ENCODE measurements around the gene PILRA. TPM values are rescaled to one million over a fixed set of nuclear protein-coding genes. Genes with fewer than 3 reads are reported as not detected.

Gene PILRA
- total and polyA plus RNA-seq, 2 of the 13 experiments (the other 11 are each of a cell fraction or from before 2014, with no cell fraction given), result 0.13 to 1.3 TPM

DNA sequence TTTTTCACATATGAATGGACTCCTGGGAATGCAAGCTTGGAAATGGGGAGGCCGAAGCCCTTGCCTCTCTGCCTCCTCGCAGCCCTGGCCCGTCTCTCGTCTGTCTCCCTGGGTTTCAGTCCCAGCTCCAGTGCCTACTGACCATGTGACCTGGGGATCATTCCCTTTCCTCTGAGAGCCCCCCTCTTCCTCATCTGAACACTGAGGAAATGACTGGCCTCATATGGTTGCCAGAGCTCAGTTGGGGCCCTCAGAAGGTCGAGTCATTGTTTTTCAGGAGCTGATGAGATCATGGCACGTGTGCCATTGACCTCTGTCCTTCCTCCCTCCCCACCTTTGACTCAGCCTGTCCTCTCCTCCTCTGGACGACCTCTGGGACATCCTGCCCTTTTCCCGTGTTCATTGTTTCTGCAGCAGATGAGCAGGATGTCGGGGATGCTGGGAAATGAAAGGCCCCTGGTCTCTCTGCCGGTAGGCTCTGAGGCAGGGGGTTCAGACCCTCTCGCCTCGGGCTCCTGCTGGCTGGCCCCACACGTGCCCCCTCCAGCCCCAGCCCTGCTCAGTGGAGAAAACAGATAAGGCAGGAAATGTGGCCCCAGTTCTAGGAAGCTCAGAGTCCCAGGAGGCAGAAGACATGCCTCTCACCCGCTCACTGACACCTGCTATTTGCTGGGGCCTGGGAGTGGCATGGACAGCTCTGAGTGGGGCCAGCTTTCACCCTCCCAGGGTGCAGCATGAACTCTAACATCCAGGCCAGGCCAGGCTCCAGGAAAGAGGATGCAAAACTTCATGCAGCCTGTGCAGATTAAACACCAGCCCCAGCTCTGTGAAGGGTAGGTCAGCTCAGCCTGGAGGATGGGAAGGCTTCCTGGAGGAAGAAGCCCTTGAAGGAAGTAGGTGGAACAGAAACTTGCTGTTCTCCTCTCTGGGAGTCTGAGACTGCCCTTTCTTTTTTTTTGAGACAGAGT, 71.3 kb downstream of the PILRA start (continued):
- no peak for TF ChIP-seq SATB2 (CRISPR knock-in tag; IDR thresholded peaks at IDR 0.05)
- TF ChIP-seq, protein P1, sequence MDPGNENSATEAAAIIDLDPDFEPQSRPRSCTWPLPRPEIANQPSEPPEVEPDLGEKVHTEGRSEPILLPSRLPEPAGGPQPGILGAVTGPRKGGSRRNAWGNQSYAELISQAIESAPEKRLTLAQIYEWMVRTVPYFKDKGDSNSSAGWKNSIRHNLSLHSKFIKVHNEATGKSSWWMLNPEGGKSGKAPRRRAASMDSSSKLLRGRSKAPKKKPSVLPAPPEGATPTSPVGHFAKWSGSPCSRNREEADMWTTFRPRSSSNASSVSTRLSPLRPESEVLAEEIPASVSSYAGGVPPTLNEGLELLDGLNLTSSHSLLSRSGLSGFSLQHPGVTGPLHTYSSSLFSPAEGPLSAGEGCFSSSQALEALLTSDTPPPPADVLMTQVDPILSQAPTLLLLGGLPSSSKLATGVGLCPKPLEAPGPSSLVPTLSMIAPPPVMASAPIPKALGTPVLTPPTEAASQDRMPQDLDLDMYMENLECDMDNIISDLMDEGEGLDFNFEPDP (CRISPR knock-in tag; conservative IDR thresholded peaks at IDR 0.05), result 0 out of 2 replicates have a peak, but pooled peaks have one; percentile 90
- no peak for TF ChIP-seq ZNF326 (CRISPR knock-in tag; IDR thresholded peaks at IDR 0.05; ENCODE audit: borderline replicate concordance)
- TF ChIP-seq ARHGAP35 (CRISPR knock-in tag; IDR thresholded peaks at IDR 0.05; ENCODE audit: borderline replicate concordance), result 0 out of 2 replicates have a peak, but pooled peaks have one; percentile 30
- TF ChIP-seq EZH2 (conservative IDR thresholded peaks at IDR 0.05; ENCODE audit: low read depth, low read length), result no peak
- TF ChIP-seq MTF2 (CRISPR knock-in tag; IDR thresholded peaks at IDR 0.05; ENCODE audit: borderline replicate concordance), result no peak
- TF ChIP-seq CHCHD3 (CRISPR knock-in tag; IDR thresholded peaks at IDR 0.05), result no peak
- TF ChIP-seq ZNF703 (CRISPR knock-in tag; IDR thresholded peaks at IDR 0.05; ENCODE audit: borderline replicate concordance), result no peak
- peak; percentile 48; the same call in 1 of the 2 replicates for TF ChIP-seq CSRNP1 (CRISPR knock-in tag; IDR thresholded peaks at IDR 0.05)
- no peak for TF ChIP-seq PAF1 (CRISPR knock-in tag; IDR thresholded peaks at IDR 0.05)
- TF ChIP-seq ARNT (IDR thresholded peaks at IDR 0.05), result no peak
- TF ChIP-seq ZNF142 (CRISPR knock-in tag; IDR thresholded peaks at IDR 0.05), result no peak
- peak; percentile 36; the same call in 1 of the 2 replicates for TF ChIP-seq ZBTB42 (CRISPR knock-in tag; IDR thresholded peaks at IDR 0.05)
- TF ChIP-seq RFX5 (IDR thresholded peaks at IDR 0.05; ENCODE audit: low read depth, low read length), result peak; percentile 44
- no peak for TF ChIP-seq PHB2 (IDR thresholded peaks at IDR 0.05; ENCODE audit: partially characterized antibody)
- peak in 1 of 2 experiments; percentile 82; a peak in 3 of 4 replicates for TF ChIP-seq EP300 (IDR thresholded peaks at IDR 0.05; ENCODE audit: low read depth in 2 of 2, low read length in 2 of 2)
- peak; percentile 95 for TF ChIP-seq EP300 (CRISPR knock-in tag; IDR thresholded peaks at IDR 0.05; ENCODE audit: borderline replicate concordance)
- TF ChIP-seq CBX5 (CRISPR knock-in tag; IDR thresholded peaks at IDR 0.05; ENCODE audit: borderline replicate concordance), result no peak; the same call in 1 of the 2 replicates
- no peak for TF ChIP-seq SETDB1 (CRISPR knock-in tag; IDR thresholded peaks at IDR 0.05; ENCODE audit: borderline replicate concordance)
- TF ChIP-seq FIP1L1 (IDR thresholded peaks at IDR 0.05; ENCODE audit: borderline replicate concordance, insufficient read depth, low read depth, low read length), result no peak

Measured in HepG2 (cell line).